ENCODE measurements around the gene MIOS. TPM values are rescaled to one million over a fixed set of nuclear protein-coding genes. Genes with fewer than 3 reads are reported as not detected.

The MIOS gene
- polyA plus RNA-seq, 3 donors: 18.3 to 32.6 (median 20.2) TPM

DNA sequence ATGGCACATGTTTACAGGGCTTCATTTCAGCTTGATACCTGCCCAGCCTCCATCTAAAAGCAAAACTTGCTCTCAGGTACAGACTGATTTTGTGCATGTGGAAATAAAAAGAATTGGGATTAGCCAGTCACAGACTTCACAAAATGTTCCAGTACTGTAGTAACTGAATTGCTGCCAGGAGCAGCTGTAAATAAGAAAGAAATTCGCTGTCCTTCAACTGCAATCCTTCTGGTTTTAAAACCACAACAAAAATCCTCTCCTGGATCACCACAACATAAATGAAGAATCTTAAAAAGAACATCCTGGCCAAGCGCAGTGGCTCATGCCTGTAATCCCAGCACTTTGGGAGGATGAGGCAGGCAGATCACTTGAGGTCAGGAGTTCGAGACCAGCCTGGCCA lies 3.9 kb upstream of the MIOS start:
- Histone ChIP-seq H3K27me3 (ENCODE audit: control insufficient read depth in 2 of 2, insufficient read depth in 2 of 2, low read length in 2 of 2) (no peaks in the 10 kb centered on the region), H3K4me3 (replicated peaks in 1 of 3; ENCODE audit: low read depth in 2 of 3, low read length in 3 of 3) (no peak overlapping the region), H4K20me1 (ENCODE audit: insufficient read depth, low read length) (no peaks in the 10 kb centered on the region), H3K9ac (ENCODE audit: insufficient read depth, low read length, poor library complexity, severe bottlenecking) (no peak overlapping the region), H3K27ac (ENCODE audit: low read depth in 1 of 2, low read length in 2 of 2) (no peak overlapping the region), H3K79me2 (ENCODE audit: insufficient read depth, low read length) (peaks cover 7% of the 10 kb centered on the region), H3K4me2 (replicated peaks; ENCODE audit: extremely low read depth, low read length, poor library complexity, severe bottlenecking) (no peak overlapping the region), H3K9me3 (replicated peaks in 1 of 2; ENCODE audit: control insufficient read depth in 1 of 2, insufficient read depth in 1 of 2, low read length in 2 of 2) (no peaks in the 10 kb centered on the region), H2AFZ (ENCODE audit: insufficient read depth, low read depth, low read length, poor library complexity, severe bottlenecking) (no peak overlapping the region), H3K4me1 (ENCODE audit: control insufficient read depth in 1 of 2, insufficient read depth in 2 of 2, low read length in 2 of 2) (peaks cover 10 to 26% of the 10 kb centered on the region in 2 donors), H3K36me3 (replicated peaks in 1 of 2; ENCODE audit: control insufficient read depth in 1 of 2, insufficient read depth in 2 of 2, low read length in 2 of 2) (no peaks in the 10 kb centered on the region)
- Mint-ChIP-seq H3K4me1 (peaks cover 4% of the 10 kb centered on the region), H3K27ac (no peak overlapping the region), H3K4me3 (no peak overlapping the region), H3K36me3 (no peaks in the 10 kb centered on the region), H3K9me3 (peaks cover 1 to 23% (median 15%) of the 10 kb centered on the region in 7 donors), H3K27me3 (ENCODE audit: low read depth in 3 of 3) (no peaks in the 10 kb centered on the region)
- intact Hi-C loops (cut with micrococcal nuclease): loop anchor here (10.0 kb wide), 4 partner anchors 82 to 402 kb away; partner anchors contain the start of genes UMAD1 (in 2 of the 2), C1GALT1 (in 1 of the 2) and GLCCI1 (in 1 of the 2)
- WGBS (ENCODE audit: insufficient coverage): 67% methylated on average over 1 of the region's 3 CpGs
- no peak for DNase-seq
- TF ChIP-seq, protein P1, sequence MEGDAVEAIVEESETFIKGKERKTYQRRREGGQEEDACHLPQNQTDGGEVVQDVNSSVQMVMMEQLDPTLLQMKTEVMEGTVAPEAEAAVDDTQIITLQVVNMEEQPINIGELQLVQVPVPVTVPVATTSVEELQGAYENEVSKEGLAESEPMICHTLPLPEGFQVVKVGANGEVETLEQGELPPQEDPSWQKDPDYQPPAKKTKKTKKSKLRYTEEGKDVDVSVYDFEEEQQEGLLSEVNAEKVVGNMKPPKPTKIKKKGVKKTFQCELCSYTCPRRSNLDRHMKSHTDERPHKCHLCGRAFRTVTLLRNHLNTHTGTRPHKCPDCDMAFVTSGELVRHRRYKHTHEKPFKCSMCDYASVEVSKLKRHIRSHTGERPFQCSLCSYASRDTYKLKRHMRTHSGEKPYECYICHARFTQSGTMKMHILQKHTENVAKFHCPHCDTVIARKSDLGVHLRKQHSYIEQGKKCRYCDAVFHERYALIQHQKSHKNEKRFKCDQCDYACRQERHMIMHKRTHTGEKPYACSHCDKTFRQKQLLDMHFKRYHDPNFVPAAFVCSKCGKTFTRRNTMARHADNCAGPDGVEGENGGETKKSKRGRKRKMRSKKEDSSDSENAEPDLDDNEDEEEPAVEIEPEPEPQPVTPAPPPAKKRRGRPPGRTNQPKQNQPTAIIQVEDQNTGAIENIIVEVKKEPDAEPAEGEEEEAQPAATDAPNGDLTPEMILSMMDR (IDR thresholded peaks at IDR 0.05): no peak

DNA sequence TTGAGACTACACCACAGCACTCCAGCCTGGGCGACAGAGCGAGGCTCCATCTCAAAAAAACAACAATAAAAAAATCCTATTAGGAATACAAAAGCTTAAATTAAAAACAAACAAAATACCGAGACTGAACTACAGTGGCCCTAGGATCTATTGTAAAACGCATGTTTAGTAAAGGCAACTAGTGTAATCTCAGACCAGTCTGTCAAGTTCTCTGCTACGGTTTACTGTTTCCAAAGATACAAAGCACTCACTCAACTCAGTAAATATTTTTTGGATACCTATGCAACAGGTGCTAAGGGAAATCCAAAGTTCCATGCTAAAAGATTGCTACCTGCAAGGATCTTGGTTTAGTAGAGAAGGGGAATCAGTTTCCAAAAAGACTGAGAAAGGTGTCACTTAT lies 3.4 kb upstream of the MIOS start:
- Histone ChIP-seq H3K4me2 (replicated peaks; ENCODE audit: extremely low read depth, low read length, poor library complexity, severe bottlenecking) (no peak overlapping the region), H3K9me3 (replicated peaks in 1 of 2; ENCODE audit: control insufficient read depth in 1 of 2, insufficient read depth in 1 of 2, low read length in 2 of 2) (no peaks in the 10 kb centered on the region), H3K79me2 (ENCODE audit: insufficient read depth, low read length) (peaks cover 12% of the 10 kb centered on the region), H4K20me1 (ENCODE audit: insufficient read depth, low read length) (no peaks in the 10 kb centered on the region), H2AFZ (ENCODE audit: insufficient read depth, low read depth, low read length, poor library complexity, severe bottlenecking) (no peak overlapping the region), H3K27me3 (ENCODE audit: control insufficient read depth in 2 of 2, insufficient read depth in 2 of 2, low read length in 2 of 2) (no peaks in the 10 kb centered on the region), H3K36me3 (replicated peaks in 1 of 2; ENCODE audit: control insufficient read depth in 1 of 2, insufficient read depth in 2 of 2, low read length in 2 of 2) (no peaks in the 10 kb centered on the region), H3K4me1 (ENCODE audit: control insufficient read depth in 1 of 2, insufficient read depth in 2 of 2, low read length in 2 of 2) (peaks cover 15 to 32% of the 10 kb centered on the region in 2 donors), H3K9ac (ENCODE audit: insufficient read depth, low read length, poor library complexity, severe bottlenecking) (no peak overlapping the region), H3K27ac (ENCODE audit: low read depth in 1 of 2, low read length in 2 of 2) (no peak overlapping the region), H3K4me3 (replicated peaks in 1 of 3; ENCODE audit: low read depth in 2 of 3, low read length in 3 of 3) (no peak overlapping the region)
- no peak for DNase-seq
- Mint-ChIP-seq H3K4me3 (no peak overlapping the region), H3K4me1 (peaks cover 9% of the 10 kb centered on the region), H3K36me3 (no peaks in the 10 kb centered on the region), H3K27me3 (ENCODE audit: low read depth in 3 of 3) (no peaks in the 10 kb centered on the region), H3K9me3 (peaks cover 0 to 20% (median 11%) of the 10 kb centered on the region in 7 donors), H3K27ac (peak overlapping the region in 1 of 7 donors; percentile 25)
- intact Hi-C loops (cut with micrococcal nuclease): loop anchor here (10.0 kb wide), 4 partner anchors 82 to 402 kb away; partner anchors contain the start of genes UMAD1 (in 2 of the 2), C1GALT1 (in 1 of the 2) and GLCCI1 (in 1 of the 2)
- TF ChIP-seq, protein P1 (IDR thresholded peaks at IDR 0.05): no peak
- WGBS (ENCODE audit: insufficient coverage): no CpG with 5 or more reads among the region's 5 CpGs
